ENCODE data around the gene TEKT2.

DNA sequence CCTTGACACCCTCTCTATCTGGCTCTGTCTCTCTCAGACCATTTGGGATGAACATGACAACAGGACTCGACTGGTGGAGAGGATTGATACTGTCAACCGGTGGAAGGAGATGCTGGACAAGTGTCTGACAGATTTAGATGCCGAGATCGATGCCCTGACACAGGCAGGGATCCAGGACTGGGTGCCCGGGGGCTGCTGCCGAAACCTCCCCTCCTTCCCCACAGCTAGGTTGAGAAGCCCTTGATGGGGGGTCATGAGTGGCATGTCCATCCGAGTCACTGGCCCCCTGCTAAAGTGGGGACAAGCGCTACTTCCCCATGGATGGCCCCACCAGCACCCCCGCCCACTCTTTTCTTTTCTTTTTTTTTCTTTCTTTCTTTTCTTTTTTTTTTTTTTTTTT lies 1.2 kb downstream of the TEKT2 start:
- TF ChIP-seq, protein P1, sequence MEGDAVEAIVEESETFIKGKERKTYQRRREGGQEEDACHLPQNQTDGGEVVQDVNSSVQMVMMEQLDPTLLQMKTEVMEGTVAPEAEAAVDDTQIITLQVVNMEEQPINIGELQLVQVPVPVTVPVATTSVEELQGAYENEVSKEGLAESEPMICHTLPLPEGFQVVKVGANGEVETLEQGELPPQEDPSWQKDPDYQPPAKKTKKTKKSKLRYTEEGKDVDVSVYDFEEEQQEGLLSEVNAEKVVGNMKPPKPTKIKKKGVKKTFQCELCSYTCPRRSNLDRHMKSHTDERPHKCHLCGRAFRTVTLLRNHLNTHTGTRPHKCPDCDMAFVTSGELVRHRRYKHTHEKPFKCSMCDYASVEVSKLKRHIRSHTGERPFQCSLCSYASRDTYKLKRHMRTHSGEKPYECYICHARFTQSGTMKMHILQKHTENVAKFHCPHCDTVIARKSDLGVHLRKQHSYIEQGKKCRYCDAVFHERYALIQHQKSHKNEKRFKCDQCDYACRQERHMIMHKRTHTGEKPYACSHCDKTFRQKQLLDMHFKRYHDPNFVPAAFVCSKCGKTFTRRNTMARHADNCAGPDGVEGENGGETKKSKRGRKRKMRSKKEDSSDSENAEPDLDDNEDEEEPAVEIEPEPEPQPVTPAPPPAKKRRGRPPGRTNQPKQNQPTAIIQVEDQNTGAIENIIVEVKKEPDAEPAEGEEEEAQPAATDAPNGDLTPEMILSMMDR (conservative IDR thresholded peaks at IDR 0.05): no peak
- TF ChIP-seq ZFX (IDR thresholded peaks at IDR 0.05): no peak

All from C4-2B (cell line).